ENCODE data around the gene INSR. TPM values are rescaled to one million over a fixed set of nuclear protein-coding genes. Genes with fewer than 3 reads are reported as not detected.

Gene INSR
- total and polyA plus RNA-seq, 10 of the 15 experiments (the other 5 are each of a cell fraction or from before 2014, with no cell fraction given), result 4.2 to 34.9 (median 13.6) TPM

GRCh38 chr19:7293762-7294557, at the start of gene INSR (continued):
- TF ChIP-seq GATAD2B (conservative IDR thresholded peaks at IDR 0.05; ENCODE audit: low read depth), result peak; percentile 48; the same call in 1 of the 2 replicates
- TF ChIP-seq ZSCAN29 (IDR thresholded peaks at IDR 0.05), result peak; percentile 53; the same call in 1 of the 2 replicates
- no peak for TF ChIP-seq ZNF207 (IDR thresholded peaks at IDR 0.05; ENCODE audit: borderline replicate concordance)
- TF ChIP-seq IKZF1 (conservative IDR thresholded peaks at IDR 0.05), result peak; percentile 35; the same call in 1 of the 2 replicates
- peak; percentile 62 for TF ChIP-seq NR2F1 (conservative IDR thresholded peaks at IDR 0.05)
- no peak for TF ChIP-seq NFYB (IDR thresholded peaks at IDR 0.05; ENCODE audit: insufficient read depth, low read depth, low read length)
- no peak for TF ChIP-seq BMI1 (IDR thresholded peaks at IDR 0.05; ENCODE audit: borderline replicate concordance)
- no peak for TF ChIP-seq FOXM1 (IDR thresholded peaks at IDR 0.05; ENCODE audit: low read depth, low read length)
- no peak for TF ChIP-seq ASH2L (IDR thresholded peaks at IDR 0.05; ENCODE audit: borderline replicate concordance, low read depth)
- TF ChIP-seq RELA (IDR thresholded peaks at IDR 0.05; ENCODE audit: borderline replicate concordance, partially characterized antibody), result no peak
- 0 out of 2 replicates have a peak, but pooled peaks have one; percentile 17 for TF ChIP-seq HCFC1 (IDR thresholded peaks at IDR 0.05; ENCODE audit: low read length)
- no peak for TF ChIP-seq EP300 (IDR thresholded peaks at IDR 0.05; ENCODE audit: borderline replicate concordance in 1 of 2, control insufficient read depth in 1 of 2, low read depth in 2 of 2, low read length in 2 of 2)
- TF ChIP-seq YY1 (IDR thresholded peaks at IDR 0.05; ENCODE audit: low read depth, low read length), result peak; percentile 84
- no peak for TF ChIP-seq POLR2AphosphoS2 (IDR thresholded peaks at IDR 0.05; ENCODE audit: low read depth, low read length)
- no peak for TF ChIP-seq TARDBP (IDR thresholded peaks at IDR 0.05; ENCODE audit: borderline replicate concordance)
- TF ChIP-seq LARP7 (IDR thresholded peaks at IDR 0.05), result peak; percentile 77
- TF ChIP-seq SKIL (IDR thresholded peaks at IDR 0.05; ENCODE audit: low read depth, poor library complexity, severe bottlenecking), result no peak
- TF ChIP-seq ZNF384 (IDR thresholded peaks at IDR 0.05; ENCODE audit: borderline replicate concordance, low read depth, low read length), result no peak
- no peak for TF ChIP-seq CEBPZ (IDR thresholded peaks at IDR 0.05; ENCODE audit: low read depth, low read length)
- no peak for TF ChIP-seq CBX3 (IDR thresholded peaks at IDR 0.05; ENCODE audit: borderline replicate concordance, low read depth)
- TF ChIP-seq POLR2A (IDR thresholded peaks at IDR 0.05; ENCODE audit: low read depth, low read length), result peak; percentile 66
- TF ChIP-seq CHD2 (IDR thresholded peaks at IDR 0.05; ENCODE audit: borderline replicate concordance, low read depth, low read length), result no peak
- TF ChIP-seq TCF12 (IDR thresholded peaks at IDR 0.05; ENCODE audit: low read depth, low read length), result peak; percentile 80
- no peak for TF ChIP-seq PML (IDR thresholded peaks at IDR 0.05; ENCODE audit: low read length)
- TF ChIP-seq CEBPB (IDR thresholded peaks at IDR 0.05; ENCODE audit: borderline replicate concordance in 1 of 2, low read depth in 2 of 2, low read length in 2 of 2), result no peak
- peak; percentile 63; the same call in 1 of the 2 replicates for TF ChIP-seq TAF1 (IDR thresholded peaks at IDR 0.05; ENCODE audit: borderline replicate concordance, low read depth, low read length)
- TF ChIP-seq DPF2 (IDR thresholded peaks at IDR 0.05), result no peak
- TF ChIP-seq SRF (IDR thresholded peaks at IDR 0.05; ENCODE audit: low read depth in 2 of 2, low read length in 2 of 2), result peak in 1 of 2 experiments; percentile 47; a peak in 1 of 4 replicates

All from GM12878 (cell line).